Measurements from ENCODE around the gene HFM1. TPM values are rescaled to one million over a fixed set of nuclear protein-coding genes. Genes with fewer than 3 reads are reported as not detected.
"Not testable (repeated sequence)": the region's sequence is repeated elsewhere in the genome, so short reads cannot be mapped to it uniquely, and the experiment has no call there.

HFM1 gene
- total RNA-seq, 1 donor from 2014 or later: 7.1 TPM

- DNase-seq (ENCODE audit: extremely low spot score, unreplicated experiment): no peak
- Mint-ChIP-seq H3K4me1 (ENCODE audit: unreplicated experiment) (no peaks in the 10 kb centered on the region), H3K4me3 (no peak overlapping the region), H3K36me3 (no peaks in the 10 kb centered on the region), H3K27me3 (no peaks in the 10 kb centered on the region), H3K9me3 (no peaks in the 10 kb centered on the region), H3K27ac (no peak overlapping the region)
- no peak for TF ChIP-seq CTCF (conservative IDR thresholded peaks at IDR 0.05)
Observed at GRCh38 chr1:91383456-91383855, 21.2 kb downstream of the HFM1 start.

- no peak for DNase-seq (ENCODE audit: extremely low spot score, unreplicated experiment)
- no peak overlapping the region for H3K4me3 Mint-ChIP-seq
- H3K4me1 Mint-ChIP-seq (ENCODE audit: unreplicated experiment): no peaks in the 10 kb centered on the region
- TF ChIP-seq CTCF (conservative IDR thresholded peaks at IDR 0.05): no peak
- no peaks in the 10 kb centered on the region for H3K9me3 Mint-ChIP-seq
- H3K27ac Mint-ChIP-seq: no peak overlapping the region
- H3K27me3 Mint-ChIP-seq: no peaks in the 10 kb centered on the region
- H3K36me3 Mint-ChIP-seq: no peaks in the 10 kb centered on the region
Observed at GRCh38 chr1:91381844-91382243, 22.8 kb downstream of the HFM1 start.

- H3K27me3 Mint-ChIP-seq: no peaks in the 10 kb centered on the region
- peaks cover 5% of the 10 kb centered on the region for H3K9me3 Mint-ChIP-seq
- TF ChIP-seq CTCF (conservative IDR thresholded peaks at IDR 0.05): no peak
- no peak for DNase-seq (ENCODE audit: extremely low spot score, unreplicated experiment)
- H3K36me3 Mint-ChIP-seq: peaks cover 15% of the 10 kb centered on the region
- no peak overlapping the region for H3K4me3 Mint-ChIP-seq
- no peaks in the 10 kb centered on the region for H3K4me1 Mint-ChIP-seq (ENCODE audit: unreplicated experiment)
- no peak overlapping the region for H3K27ac Mint-ChIP-seq
Observed at GRCh38 chr1:91374086-91374485, 30.6 kb downstream of the HFM1 start.

DNA sequence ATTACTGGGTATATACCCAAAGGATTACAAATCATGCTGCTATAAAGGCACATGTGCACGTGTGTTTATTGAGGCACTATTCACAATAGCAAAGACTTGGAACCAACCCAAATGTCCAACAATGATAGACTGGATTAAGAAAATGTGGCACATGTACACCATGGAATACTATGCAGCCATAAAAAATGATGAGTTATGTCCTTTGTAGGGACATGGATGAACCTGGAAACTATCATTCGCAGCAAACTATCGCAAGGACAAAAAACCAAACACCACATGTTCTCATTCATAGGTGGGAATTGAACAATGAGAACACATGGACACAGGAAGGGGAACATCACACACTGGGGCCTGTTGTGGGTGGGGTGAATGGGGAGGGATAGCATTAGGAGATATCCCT lies 32.4 kb downstream of the HFM1 start:
- not testable (repeated sequence) for H3K4me3 Mint-ChIP-seq; H3K4me1 Mint-ChIP-seq (ENCODE audit: unreplicated experiment); DNase-seq (ENCODE audit: extremely low spot score, unreplicated experiment); H3K27me3 Mint-ChIP-seq; H3K27ac Mint-ChIP-seq
- peaks cover 11% of the 10 kb centered on the region for H3K9me3 Mint-ChIP-seq
- peaks cover 27% of the 10 kb centered on the region for H3K36me3 Mint-ChIP-seq

DNA sequence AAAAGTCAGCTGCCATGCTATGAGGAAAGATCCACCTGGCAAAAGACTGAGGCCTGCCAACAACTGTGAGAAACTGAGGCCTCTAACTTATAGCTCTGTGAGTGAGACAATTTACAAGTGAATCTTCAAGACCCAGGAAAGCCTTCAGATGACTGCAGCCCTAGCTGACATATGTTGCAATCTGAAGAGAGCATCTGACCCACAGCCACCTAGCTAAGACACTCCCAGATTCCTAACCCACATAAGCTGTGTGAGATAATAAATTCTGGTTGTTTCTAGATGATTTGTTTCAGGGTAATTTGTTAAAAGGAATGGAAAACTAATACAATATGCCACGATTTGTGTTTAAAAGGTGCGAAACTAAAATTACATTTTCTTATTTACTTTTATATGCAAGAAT lies 55.1 kb downstream of the HFM1 start:
- no peak for TF ChIP-seq CTCF (conservative IDR thresholded peaks at IDR 0.05)
- Mint-ChIP-seq H3K9me3 (peaks cover 7% of the 10 kb centered on the region), H3K4me3 (no peak overlapping the region), H3K27ac (peak overlapping the region; percentile 17), H3K27me3 (no peaks in the 10 kb centered on the region), H3K4me1 (ENCODE audit: unreplicated experiment) (peaks cover 9% of the 10 kb centered on the region), H3K36me3 (peaks cover 8% of the 10 kb centered on the region)
- no peak for DNase-seq (ENCODE audit: extremely low spot score, unreplicated experiment)

GRCh38 chr1:91346824-91347223 lies 57.8 kb downstream of the HFM1 start:
- TF ChIP-seq CTCF (conservative IDR thresholded peaks at IDR 0.05): no peak
- H3K36me3 Mint-ChIP-seq: no peaks in the 10 kb centered on the region
- H3K4me1 Mint-ChIP-seq (ENCODE audit: unreplicated experiment): peaks cover 9% of the 10 kb centered on the region
- no peak for DNase-seq (ENCODE audit: extremely low spot score, unreplicated experiment)
- no peak overlapping the region for H3K4me3 Mint-ChIP-seq
- no peaks in the 10 kb centered on the region for H3K9me3 Mint-ChIP-seq
- no peaks in the 10 kb centered on the region for H3K27me3 Mint-ChIP-seq
- H3K27ac Mint-ChIP-seq: no peak overlapping the region
